ENCODE measurements around the gene RBM43. TPM values are rescaled to one million over a fixed set of nuclear protein-coding genes. Genes with fewer than 3 reads are reported as not detected.
"Not testable (repeated sequence)": the region's sequence is repeated elsewhere in the genome, so short reads cannot be mapped to it uniquely, and the experiment has no call there.

RBM43 gene
- total and polyA plus RNA-seq, 4 donors = 1.6 to 4.9 (median 2.7) TPM

GRCh38 chr2:151237422-151238025, 24.1 kb downstream of the RBM43 start:
- Histone ChIP-seq H3K27ac (ENCODE audit: low read depth in 1 of 2, low read length in 2 of 2) (no peak overlapping the region), H3K4me3 (ENCODE audit: low read depth in 1 of 3, low read length in 3 of 3) (no peak overlapping the region), H3K27me3 (ENCODE audit: control insufficient read depth in 4 of 4, insufficient read depth in 4 of 4, low read length in 3 of 4) (no peaks in the 10 kb centered on the region), H3K36me3 (ENCODE audit: control insufficient read depth in 4 of 4, insufficient read depth in 3 of 4, low read depth in 1 of 4, low read length in 3 of 4) (no peaks in the 10 kb centered on the region), H3K9me3 (ENCODE audit: control insufficient read depth in 4 of 4, low read length in 3 of 4) (no peaks in the 10 kb centered on the region), H3K9ac (ENCODE audit: low read depth in 1 of 2, low read length in 2 of 2) (no peak overlapping the region), H3K4me1 (ENCODE audit: control insufficient read depth in 4 of 4, insufficient read depth in 4 of 4, low read length in 3 of 4) (no peaks in the 10 kb centered on the region)
- TF ChIP-seq RAD21 (IDR thresholded peaks at IDR 0.05) (no peak), NR2F2 (IDR thresholded peaks at IDR 0.05) (no peak), TAF1 (conservative IDR thresholded peaks at IDR 0.05) (no peak), SP1 (IDR thresholded peaks at IDR 0.05) (no peak), HNF4G (IDR thresholded peaks at IDR 0.05) (no peak), FOXA1 (IDR thresholded peaks at IDR 0.05) (no peak)
- TF ChIP-seq, protein P1, sequence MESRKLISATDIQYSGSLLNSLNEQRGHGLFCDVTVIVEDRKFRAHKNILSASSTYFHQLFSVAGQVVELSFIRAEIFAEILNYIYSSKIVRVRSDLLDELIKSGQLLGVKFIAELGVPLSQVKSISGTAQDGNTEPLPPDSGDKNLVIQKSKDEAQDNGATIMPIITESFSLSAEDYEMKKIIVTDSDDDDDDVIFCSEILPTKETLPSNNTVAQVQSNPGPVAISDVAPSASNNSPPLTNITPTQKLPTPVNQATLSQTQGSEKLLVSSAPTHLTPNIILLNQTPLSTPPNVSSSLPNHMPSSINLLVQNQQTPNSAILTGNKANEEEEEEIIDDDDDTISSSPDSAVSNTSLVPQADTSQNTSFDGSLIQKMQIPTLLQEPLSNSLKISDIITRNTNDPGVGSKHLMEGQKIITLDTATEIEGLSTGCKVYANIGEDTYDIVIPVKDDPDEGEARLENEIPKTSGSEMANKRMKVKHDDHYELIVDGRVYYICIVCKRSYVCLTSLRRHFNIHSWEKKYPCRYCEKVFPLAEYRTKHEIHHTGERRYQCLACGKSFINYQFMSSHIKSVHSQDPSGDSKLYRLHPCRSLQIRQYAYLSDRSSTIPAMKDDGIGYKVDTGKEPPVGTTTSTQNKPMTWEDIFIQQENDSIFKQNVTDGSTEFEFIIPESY (IDR thresholded peaks at IDR 0.05) = no peak
- TF ChIP-seq, protein P2, sequence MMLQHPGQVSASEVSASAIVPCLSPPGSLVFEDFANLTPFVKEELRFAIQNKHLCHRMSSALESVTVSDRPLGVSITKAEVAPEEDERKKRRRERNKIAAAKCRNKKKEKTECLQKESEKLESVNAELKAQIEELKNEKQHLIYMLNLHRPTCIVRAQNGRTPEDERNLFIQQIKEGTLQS (IDR thresholded peaks at IDR 0.05) = no peak
- no peak for DNase-seq (ENCODE audit: low spot score)
- WGBS = 61% methylated on average over 4 of the region's 4 CpGs

GRCh38 chr2:151233760-151234159, 27.9 kb downstream of the RBM43 start:
- H3K27ac ChIP-seq (ENCODE audit: low read depth in 1 of 2, low read length in 2 of 2); H3K4me1 ChIP-seq (ENCODE audit: control insufficient read depth in 4 of 4, insufficient read depth in 4 of 4, low read length in 3 of 4): not testable (repeated sequence)
- WGBS = 92% methylated on average over 3 of the region's 3 CpGs

DNA sequence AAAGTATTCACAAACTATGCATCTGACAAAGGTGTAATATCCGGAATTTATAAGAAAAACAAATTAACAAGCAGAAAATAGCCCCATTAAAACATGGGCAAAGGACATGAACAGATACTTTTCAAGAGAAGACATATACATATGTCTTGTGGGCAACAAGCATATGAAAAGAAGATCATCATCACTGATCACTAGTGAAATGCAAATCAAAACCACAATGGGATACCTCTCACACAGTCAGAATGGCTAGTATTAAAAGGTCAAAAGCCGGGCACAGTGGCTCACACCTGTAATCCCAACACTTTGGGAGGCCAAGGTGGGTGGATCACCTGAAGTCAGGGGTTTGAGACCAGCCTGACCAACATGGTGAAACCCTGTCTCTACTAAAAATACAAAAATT, 28.4 kb downstream of the RBM43 start:
- not testable (repeated sequence) for DNase-seq (ENCODE audit: low spot score); H3K36me3 ChIP-seq (ENCODE audit: control insufficient read depth in 4 of 4, insufficient read depth in 3 of 4, low read depth in 1 of 4, low read length in 3 of 4); H3K4me3 ChIP-seq (ENCODE audit: low read depth in 1 of 3, low read length in 3 of 3); H3K27me3 ChIP-seq (ENCODE audit: control insufficient read depth in 4 of 4, insufficient read depth in 4 of 4, low read length in 3 of 4); H3K9ac ChIP-seq (ENCODE audit: low read depth in 1 of 2, low read length in 2 of 2); H3K9me3 ChIP-seq (ENCODE audit: control insufficient read depth in 4 of 4, low read length in 3 of 4); H3K27ac ChIP-seq (ENCODE audit: low read depth in 1 of 2, low read length in 2 of 2); H3K4me1 ChIP-seq (ENCODE audit: control insufficient read depth in 4 of 4, insufficient read depth in 4 of 4, low read length in 3 of 4)
- 95% methylated on average over 2 of the region's 2 CpGs for WGBS

More at GRCh38 chr2:151233760-151234159, 27.9 kb downstream of the RBM43 start:
- not testable (repeated sequence) for H3K9ac ChIP-seq (ENCODE audit: low read depth in 1 of 2, low read length in 2 of 2); H3K27me3 ChIP-seq (ENCODE audit: control insufficient read depth in 4 of 4, insufficient read depth in 4 of 4, low read length in 3 of 4); H3K36me3 ChIP-seq (ENCODE audit: control insufficient read depth in 4 of 4, insufficient read depth in 3 of 4, low read depth in 1 of 4, low read length in 3 of 4); H3K4me3 ChIP-seq (ENCODE audit: low read depth in 1 of 3, low read length in 3 of 3); H3K9me3 ChIP-seq (ENCODE audit: control insufficient read depth in 4 of 4, low read length in 3 of 4); DNase-seq (ENCODE audit: low spot score)

DNA sequence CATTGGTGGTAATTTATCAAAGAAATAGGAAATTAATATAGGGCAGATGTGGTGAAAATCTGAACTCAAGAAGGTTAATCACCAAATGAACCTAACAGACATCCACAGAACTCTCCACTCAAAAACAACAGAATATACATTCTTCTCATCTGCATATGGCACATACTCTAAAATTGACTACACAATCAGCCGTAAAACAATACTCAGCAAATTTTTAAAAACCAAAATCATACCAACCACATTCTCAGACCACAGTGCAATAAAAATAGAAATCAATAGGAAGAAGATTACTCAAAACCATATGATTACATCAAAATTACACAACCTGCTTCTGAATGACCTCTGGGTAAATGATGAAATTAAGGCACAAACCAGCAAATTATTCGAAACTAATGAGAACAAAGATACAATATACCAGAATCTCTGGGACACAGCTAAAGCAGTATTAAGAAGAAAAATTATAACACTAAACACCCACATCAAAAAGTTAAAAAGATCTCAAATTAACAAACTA, 31.0 kb downstream of the RBM43 start:
- no peak overlapping the region for H3K27ac ChIP-seq (ENCODE audit: low read depth in 1 of 2, low read length in 2 of 2)
- H3K9me3 ChIP-seq (ENCODE audit: control insufficient read depth in 4 of 4, low read length in 3 of 4) = no peaks in the 10 kb centered on the region
- WGBS = 67% methylated on average over 2 of the region's 2 CpGs
- DNase-seq (ENCODE audit: low spot score) = no peak
- H3K36me3 ChIP-seq (ENCODE audit: control insufficient read depth in 4 of 4, insufficient read depth in 3 of 4, low read depth in 1 of 4, low read length in 3 of 4) = no peaks in the 10 kb centered on the region
- no peak for TF ChIP-seq RXRA (IDR thresholded peaks at IDR 0.05)
- no peaks in the 10 kb centered on the region for H3K4me1 ChIP-seq (ENCODE audit: control insufficient read depth in 4 of 4, insufficient read depth in 4 of 4, low read length in 3 of 4)
- H3K9ac ChIP-seq (ENCODE audit: low read depth in 1 of 2, low read length in 2 of 2) = no peak overlapping the region
- H3K27me3 ChIP-seq (ENCODE audit: control insufficient read depth in 4 of 4, insufficient read depth in 4 of 4, low read length in 3 of 4) = no peaks in the 10 kb centered on the region
- H3K4me3 ChIP-seq (ENCODE audit: low read depth in 1 of 3, low read length in 3 of 3) = no peak overlapping the region

Measured in liver (tissue), 9 donors.